Colonic mucosa (tissue), 4 donors: ENCODE data around the gene ATXN10. TPM values are rescaled to one million over a fixed set of nuclear protein-coding genes. Genes with fewer than 3 reads are reported as not detected.

Source experiments
- DNase-seq: peaks from one replicate; pipeline ENCODE4 v3.0.0-alpha.2; 2020
- H3K27ac ChIP-seq: fragments of 200-600 bp; one replicate; pipeline ENCODE4 v1.8.0; 2021
- H3K27me3 ChIP-seq: fragments of 200-600 bp; one replicate; pipeline ENCODE4 v1.8.0; 2021
- H3K36me3 ChIP-seq: fragments of 200-600 bp; one replicate; pipeline ENCODE4 v1.8.0; 2021
- H3K4me1 ChIP-seq: fragments of 200-600 bp; one replicate; pipeline ENCODE4 v1.8.0; 2021; ENCODE audit warnings: mild to moderate bottlenecking
- H3K4me3 ChIP-seq: fragments of 200-600 bp; one replicate; pipeline ENCODE4 v1.8.0; 2021
- H3K9ac ChIP-seq, 2 donors: one replicate each; pipeline ENCODE4 v1.7.0; 2013; ENCODE audit warnings: control low read depth in 2 of 2, low read depth in 2 of 2, low read length in 2 of 2
- H3K9me3 ChIP-seq: fragments of 200-600 bp; one replicate; pipeline ENCODE4 v1.8.0; 2021
- CTCF ChIP-seq: fragments of 200-600 bp; IDR thresholded peaks from one replicate; pipeline ENCODE4 v1.8.0; 2022; ENCODE audit warnings: antibody characterized with exemption, mild to moderate bottlenecking
- intact Hi-C: fragments of 100-400 bp; cut with DNase I; formaldehyde crosslinking; loops from one replicate; pipeline ENCODE4 v1.14.1; 2022
- total RNA-seq, 2 donors: library from RNA; stranded (reverse); fragmentation: NEBNext Ultra II Directional in 1 of 2; extraction: Animal tissue kit (Norgen Biotek cat#: 25700) in 1 of 2; gene quantifications; one replicate each; pipeline ENCODE4 v1.2.1, GENCODE V29; 2021
- donor health status: healthy.
- donor health status: DM: no; HTN: no; CAD: no.
- donor health status: DM: no; HTN: no; CAD: no.

The ATXN10 gene
- total RNA-seq, 2 donors from 2014 or later = 90.5 to 94.9 TPM

GRCh38 chr22:45865561-45866125 lies 194.0 kb downstream of the ATXN10 start:
- intact Hi-C loops = loop anchor here (10.0 kb wide), 1 partner anchor 291 kb away; no protein-coding TSS in a partner anchor
- H3K27ac ChIP-seq = no peak overlapping the region
- H3K9me3 ChIP-seq = no peaks in the 10 kb centered on the region
- no peaks in the 10 kb centered on the region for H3K4me1 ChIP-seq
- TF ChIP-seq CTCF = no peak
- H3K4me3 ChIP-seq = no peak overlapping the region
- H3K36me3 ChIP-seq = no peaks in the 10 kb centered on the region
- peaks cover 35% of the 10 kb centered on the region for H3K27me3 ChIP-seq
- no peak for DNase-seq
- no peak overlapping the region for H3K9ac ChIP-seq

- intact Hi-C loops = loop anchor here (10.0 kb wide), 1 partner anchor 291 kb away; no protein-coding TSS in a partner anchor
- no peak for TF ChIP-seq CTCF
- DNase-seq = peak; percentile 14
- Histone ChIP-seq H3K36me3 (no peaks in the 10 kb centered on the region), H3K9me3 (no peaks in the 10 kb centered on the region), H3K27me3 (peaks cover 35% of the 10 kb centered on the region), H3K27ac (no peak overlapping the region), H3K4me1 (no peaks in the 10 kb centered on the region), H3K4me3 (no peak overlapping the region), H3K9ac (no peak overlapping the region)
Observed at GRCh38 chr22:45866126-45866645, 194.6 kb downstream of the ATXN10 start.

GRCh38 chr22:45866646-45867117 lies 195.0 kb downstream of the ATXN10 start:
- intact Hi-C loops = loop anchor here (10.0 kb wide), 1 partner anchor 292 kb away; no protein-coding TSS in a partner anchor
- peak; percentile 17 for DNase-seq
- no peaks in the 10 kb centered on the region for H3K9me3 ChIP-seq
- H3K36me3 ChIP-seq = no peaks in the 10 kb centered on the region
- no peak for TF ChIP-seq CTCF
- no peak overlapping the region for H3K27ac ChIP-seq
- H3K4me1 ChIP-seq = no peaks in the 10 kb centered on the region
- H3K27me3 ChIP-seq = peaks cover 35% of the 10 kb centered on the region
- no peak overlapping the region for H3K9ac ChIP-seq
- no peak overlapping the region for H3K4me3 ChIP-seq

- Histone ChIP-seq H3K36me3 (no peaks in the 10 kb centered on the region), H3K9ac (no peak overlapping the region), H3K27me3 (peaks cover 35% of the 10 kb centered on the region), H3K27ac (no peak overlapping the region), H3K4me1 (no peaks in the 10 kb centered on the region), H3K4me3 (no peak overlapping the region), H3K9me3 (no peaks in the 10 kb centered on the region)
- DNase-seq = peak; percentile 16
- intact Hi-C loops = loop anchor here (10.0 kb wide), 1 partner anchor 293 kb away; no protein-coding TSS in a partner anchor
- no peak for TF ChIP-seq CTCF
Observed at GRCh38 chr22:45867118-45867905, 195.7 kb downstream of the ATXN10 start.

- Histone ChIP-seq H3K9me3 (no peaks in the 10 kb centered on the region), H3K9ac (no peak overlapping the region), H3K27ac (no peak overlapping the region), H3K4me3 (no peak overlapping the region), H3K4me1 (no peaks in the 10 kb centered on the region), H3K27me3 (peaks cover 39% of the 10 kb centered on the region), H3K36me3 (no peaks in the 10 kb centered on the region)
- TF ChIP-seq CTCF = no peak
- intact Hi-C loops = loop anchor here (10.0 kb wide), 1 partner anchor 293 kb away; no protein-coding TSS in a partner anchor
- peak; percentile 6 for DNase-seq
Observed at GRCh38 chr22:45867906-45868555, 196.4 kb downstream of the ATXN10 start.
